Astrocyte (in vitro differentiated cells and primary cell): ENCODE measurements around the gene SMC1B. TPM values are rescaled to one million over a fixed set of nuclear protein-coding genes. Genes with fewer than 3 reads are reported as not detected.

Experiments used
- DNase-seq: peaks from one replicate; pipeline ENCODE4 v3.0.0-alpha.2; 2010; ENCODE audit warnings: low read depth
- FAIRE-seq: peaks from 2 replicates; lab custom pipeline; 2011; peaks lifted over from hg19 to GRCh38; lab: Jason Lieb, UNC
- H2AFZ ChIP-seq: 2 replicates; pipeline ENCODE4 v1.6.0; 2012; ENCODE audit warnings: low read depth, low read length, inconsistent platforms
- H3K27ac ChIP-seq: 2 replicates; pipeline ENCODE4 v1.5.1; 2011; ENCODE audit warnings: low read depth, low read length, inconsistent platforms
- H3K27me3 ChIP-seq: 2 replicates; pipeline ENCODE4 v1.6.0; 2011; ENCODE audit warnings: low read length, inconsistent platforms; ENCODE audit not compliant: insufficient read depth
- H3K36me3 ChIP-seq: 2 replicates; pipeline ENCODE4 v1.5.1; 2011; ENCODE audit warnings: low read length, inconsistent platforms; ENCODE audit not compliant: insufficient read depth
- H3K4me1 ChIP-seq: 2 replicates; pipeline ENCODE4 v1.5.1; 2011; ENCODE audit warnings: low read length, inconsistent platforms; ENCODE audit not compliant: insufficient read depth
- H3K4me2 ChIP-seq: 2 replicates; pipeline ENCODE4 v1.6.0; 2012; ENCODE audit warnings: low read length, inconsistent platforms
- H3K4me3 ChIP-seq: 2 replicates; pipeline ENCODE4 v1.5.1; 2011; ENCODE audit warnings: low read depth, mild to moderate bottlenecking, low read length, inconsistent platforms; ENCODE audit not compliant: insufficient read depth
- H3K79me2 ChIP-seq: 2 replicates; pipeline ENCODE4 v1.6.0; 2012; ENCODE audit warnings: mild to moderate bottlenecking, low read length, inconsistent platforms; ENCODE audit not compliant: insufficient read depth
- H3K9ac ChIP-seq: 2 replicates; pipeline ENCODE4 v1.6.0; 2012; ENCODE audit warnings: mild to moderate bottlenecking, low read length, inconsistent platforms
- H3K9me3 ChIP-seq: 2 replicates; pipeline ENCODE4 v1.5.1; 2012; ENCODE audit warnings: low read depth, mild to moderate bottlenecking, low read length, inconsistent platforms; ENCODE audit not compliant: insufficient read depth
- H4K20me1 ChIP-seq: 2 replicates; pipeline ENCODE4 v1.6.0; 2012; ENCODE audit warnings: low read length, inconsistent platforms; ENCODE audit not compliant: insufficient read depth
- H3K27ac Mint-ChIP-seq: one replicate; pipeline ENCODE4 v1.8.0; 2021; ENCODE audit warnings: mild to moderate bottlenecking, mixed read lengths; ENCODE audit not compliant: unreplicated experiment
- H3K27me3 Mint-ChIP-seq: one replicate; pipeline ENCODE4 v1.8.0; 2021; ENCODE audit warnings: low read depth, mixed read lengths; ENCODE audit not compliant: unreplicated experiment
- H3K36me3 Mint-ChIP-seq: one replicate; pipeline ENCODE4 v1.8.0; 2021; ENCODE audit warnings: low read depth, mixed read lengths; ENCODE audit not compliant: unreplicated experiment
- H3K4me1 Mint-ChIP-seq: one replicate; pipeline ENCODE4 v1.8.0; 2021; ENCODE audit warnings: low read depth, mixed read lengths; ENCODE audit not compliant: unreplicated experiment
- H3K4me3 Mint-ChIP-seq: one replicate; pipeline ENCODE4 v1.8.0; 2021; ENCODE audit warnings: mild to moderate bottlenecking, moderate library complexity, mixed read lengths; ENCODE audit not compliant: unreplicated experiment
- H3K9me3 Mint-ChIP-seq: one replicate; pipeline ENCODE4 v1.8.0; 2021; ENCODE audit warnings: mild to moderate bottlenecking, mixed read lengths; ENCODE audit not compliant: unreplicated experiment
- CTCF ChIP-seq: IDR thresholded peaks from 2 replicates; pipeline ENCODE4 v1.5.1; 2011; ENCODE audit warnings: low read depth, mild to moderate bottlenecking, inconsistent platforms, low read length, moderate library complexity; ENCODE audit not compliant: insufficient read depth
- EZH2 ChIP-seq: IDR thresholded peaks from 2 replicates; pipeline ENCODE4 v1.6.1; 2012; ENCODE audit warnings: mild to moderate bottlenecking, low read length, inconsistent platforms; ENCODE audit not compliant: insufficient read depth
- total RNA-seq: library from RNA; stranded (reverse); gene quantifications from 2 replicates; pipeline ENCODE4 v1.2.1, GENCODE V29; 2021

SMC1B gene
- total RNA-seq, 1 donor from 2014 or later = not detected

- DNase-seq = no peak
- TF ChIP-seq CTCF (no peak), EZH2 (no peak)
- Histone ChIP-seq H3K79me2 (no peaks in the 10 kb centered on the region), H2AFZ (no peak overlapping the region), H3K9me3 (no peaks in the 10 kb centered on the region), H3K36me3 (no peaks in the 10 kb centered on the region), H3K4me1 (peaks cover 7% of the 10 kb centered on the region), H3K9ac (no peak overlapping the region), H3K27ac (no peak overlapping the region), H3K27me3 (no peaks in the 10 kb centered on the region), H3K4me3 (no peak overlapping the region), H4K20me1 (no peaks in the 10 kb centered on the region), H3K4me2 (no peak overlapping the region)
- H3K27ac Mint-ChIP-seq = no peak overlapping the region
- no peak for FAIRE-seq
- H3K9me3 Mint-ChIP-seq = peaks cover 5% of the 10 kb centered on the region
- H3K36me3 Mint-ChIP-seq = no peaks in the 10 kb centered on the region
- H3K4me1 Mint-ChIP-seq = no peaks in the 10 kb centered on the region
- no peak overlapping the region for H3K4me3 Mint-ChIP-seq
- peaks cover 61% of the 10 kb centered on the region for H3K27me3 Mint-ChIP-seq
These were observed 41.8 kb upstream of the SMC1B start for GRCh38 chr22:45455212-45455611.

- no peak overlapping the region for H3K4me3 ChIP-seq
- Mint-ChIP-seq H3K9me3 (peaks cover 5% of the 10 kb centered on the region), H3K4me1 (no peaks in the 10 kb centered on the region), H3K27ac (no peak overlapping the region), H3K27me3 (peaks cover 61% of the 10 kb centered on the region), H3K36me3 (no peaks in the 10 kb centered on the region), H3K4me3 (no peak overlapping the region)
- H3K27ac ChIP-seq = no peak overlapping the region
- FAIRE-seq = no peak
- no peaks in the 10 kb centered on the region for H3K79me2 ChIP-seq
- no peaks in the 10 kb centered on the region for H3K27me3 ChIP-seq
- no peak overlapping the region for H2AFZ ChIP-seq
- no peaks in the 10 kb centered on the region for H3K9me3 ChIP-seq
- peaks cover 7% of the 10 kb centered on the region for H3K4me1 ChIP-seq
- no peak overlapping the region for H3K9ac ChIP-seq
- H3K36me3 ChIP-seq = no peaks in the 10 kb centered on the region
- no peak for DNase-seq
- no peak overlapping the region for H3K4me2 ChIP-seq
- no peaks in the 10 kb centered on the region for H4K20me1 ChIP-seq
- TF ChIP-seq CTCF (no peak), EZH2 (no peak)
These were observed 40.9 kb upstream of the SMC1B start for GRCh38 chr22:45454275-45454674.

- Histone ChIP-seq H3K27ac (no peak overlapping the region), H3K9ac (no peak overlapping the region), H3K4me3 (no peak overlapping the region), H3K36me3 (no peaks in the 10 kb centered on the region), H3K9me3 (no peaks in the 10 kb centered on the region), H4K20me1 (no peaks in the 10 kb centered on the region), H3K79me2 (no peaks in the 10 kb centered on the region), H3K4me2 (no peak overlapping the region), H2AFZ (no peak overlapping the region), H3K27me3 (no peaks in the 10 kb centered on the region), H3K4me1 (peaks cover 7% of the 10 kb centered on the region)
- H3K27me3 Mint-ChIP-seq = peaks cover 59% of the 10 kb centered on the region
- no peaks in the 10 kb centered on the region for H3K36me3 Mint-ChIP-seq
- no peak overlapping the region for H3K4me3 Mint-ChIP-seq
- no peaks in the 10 kb centered on the region for H3K4me1 Mint-ChIP-seq
- TF ChIP-seq EZH2 (no peak), CTCF (no peak)
- DNase-seq (no peak), FAIRE-seq (no peak)
- H3K9me3 Mint-ChIP-seq = peaks cover 5% of the 10 kb centered on the region
- no peak overlapping the region for H3K27ac Mint-ChIP-seq
These were observed 40.4 kb upstream of the SMC1B start for GRCh38 chr22:45453764-45454163.
